Measurements from ENCODE around the gene EDN1. TPM values are rescaled to one million over a fixed set of nuclear protein-coding genes. Genes with fewer than 3 reads are reported as not detected.

The EDN1 gene
- total and polyA plus RNA-seq, 7 donors = 3.9 to 9.8 (median 6.4) TPM

- H3K36me3 ChIP-seq = no peaks in the 10 kb centered on the region
- no peak for DNase-seq
- peak overlapping the region in 1 of 4 donors; percentile 80 for H3K27ac ChIP-seq
- peak overlapping the region in 3 of 4 donors; percentile 49 to 53 (median 52) for H3K4me3 ChIP-seq
- H3K4me1 ChIP-seq = peaks cover 0 to 35% (median 12%) of the 10 kb centered on the region in 4 donors
- TF ChIP-seq POLR2A (IDR thresholded peaks at IDR 0.05) (no peak), EP300 (IDR thresholded peaks at IDR 0.05) (no peak), POLR2AphosphoS5 (IDR thresholded peaks at IDR 0.05) (no peak), CTCF (IDR thresholded peaks at IDR 0.05) (no peak)
- no peaks in the 10 kb centered on the region for H3K27me3 ChIP-seq
- H3K9me3 ChIP-seq = no peaks in the 10 kb centered on the region
- intact Hi-C loops (cut with DNase I) = loop anchor here (2.0 kb wide), 1 partner anchor 636 kb away; no protein-coding TSS in a partner anchor
- 7 to 38% methylated on average over 12 of the region's 12 CpGs for WGBS, 2 donors
Observed at GRCh38 chr6:12291071-12291838, 1.1 kb downstream of the EDN1 start.

GRCh38 chr6:12291839-12292604 is 1.9 kb downstream of the EDN1 start:
- Histone ChIP-seq H3K27ac (peak overlapping the region in 1 of 4 donors; percentile 80), H3K36me3 (no peaks in the 10 kb centered on the region), H3K4me1 (peaks cover 0 to 30% (median 12%) of the 10 kb centered on the region in 4 donors), H3K27me3 (no peaks in the 10 kb centered on the region), H3K4me3 (peak overlapping the region in 3 of 4 donors; percentile 49 to 53 (median 52)), H3K9me3 (no peaks in the 10 kb centered on the region)
- intact Hi-C loops (cut with DNase I) = loop anchor here (2.0 kb wide), 1 partner anchor 637 kb away; no protein-coding TSS in a partner anchor
- no peak for DNase-seq
- 11 to 43% methylated on average over 15 of the region's 15 CpGs for WGBS, 2 donors
- TF ChIP-seq POLR2A (IDR thresholded peaks at IDR 0.05) = no peak
- no peak for TF ChIP-seq POLR2AphosphoS5 (IDR thresholded peaks at IDR 0.05)
- no peak for TF ChIP-seq CTCF (IDR thresholded peaks at IDR 0.05)
- TF ChIP-seq EP300 (IDR thresholded peaks at IDR 0.05) = no peak

DNA sequence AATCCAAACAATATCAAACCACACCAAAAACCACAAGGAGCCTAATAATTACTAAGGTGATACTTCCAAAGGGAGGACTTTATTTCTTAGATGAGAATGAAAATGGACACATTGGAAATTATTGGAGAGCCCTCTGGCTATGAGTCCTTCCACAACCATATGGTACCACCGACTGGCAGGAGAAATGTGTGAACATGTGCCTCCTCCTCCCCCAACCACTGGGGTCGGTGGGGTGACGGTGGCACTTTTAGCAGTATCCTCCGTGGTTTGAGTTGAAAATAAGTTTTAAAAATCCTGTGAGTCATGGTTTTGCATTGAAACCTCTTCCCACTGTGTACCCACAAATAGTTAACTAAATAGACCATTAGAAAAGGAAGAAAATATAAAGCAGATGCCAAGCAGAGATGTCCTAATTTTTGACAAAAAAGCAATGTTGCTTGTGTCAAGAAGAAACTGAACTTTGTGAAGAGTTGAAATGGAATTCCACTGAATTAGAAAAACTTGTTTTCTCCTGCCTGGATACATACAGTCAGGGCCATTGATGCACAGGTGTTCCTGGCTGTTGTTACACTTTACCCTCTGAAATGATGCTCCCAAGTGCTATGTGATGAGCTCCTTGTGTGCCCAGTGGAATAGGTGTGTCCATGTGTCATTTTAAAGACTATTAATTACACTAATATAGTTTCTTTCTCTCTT is 3.2 kb downstream of the EDN1 start:
- intact Hi-C loops (cut with DNase I) = no loop called here
- WGBS, 2 donors = 46 to 73% methylated on average over 4 of the region's 4 CpGs
- Histone ChIP-seq H3K27ac (no peak overlapping the region), H3K4me1 (peaks cover 0 to 30% (median 12%) of the 10 kb centered on the region in 4 donors), H3K4me3 (peak overlapping the region in 2 of 4 donors; percentile 52 to 53), H3K36me3 (no peaks in the 10 kb centered on the region), H3K27me3 (no peaks in the 10 kb centered on the region), H3K9me3 (no peaks in the 10 kb centered on the region)
- no peak for DNase-seq
- no peak for TF ChIP-seq POLR2AphosphoS5 (IDR thresholded peaks at IDR 0.05)
- TF ChIP-seq CTCF (IDR thresholded peaks at IDR 0.05) = no peak
- TF ChIP-seq EP300 (IDR thresholded peaks at IDR 0.05) = no peak
- no peak for TF ChIP-seq POLR2A (IDR thresholded peaks at IDR 0.05)

GRCh38 chr6:12293931-12294807 is 4.0 kb downstream of the EDN1 start:
- H3K9me3 ChIP-seq = no peaks in the 10 kb centered on the region

More at GRCh38 chr6:12293931-12294807, 4.0 kb downstream of the EDN1 start:
- Histone ChIP-seq H3K27ac (no peak overlapping the region), H3K4me1 (peaks cover 0 to 30% (median 12%) of the 10 kb centered on the region in 4 donors), H3K4me3 (peak overlapping the region in 1 of 4 donors; percentile 53), H3K36me3 (no peaks in the 10 kb centered on the region), H3K27me3 (no peaks in the 10 kb centered on the region)
- no peak for DNase-seq
- no peak for TF ChIP-seq POLR2AphosphoS5 (IDR thresholded peaks at IDR 0.05)
- no peak for TF ChIP-seq CTCF (IDR thresholded peaks at IDR 0.05)
- TF ChIP-seq POLR2A (IDR thresholded peaks at IDR 0.05) = no peak
- no peak for TF ChIP-seq EP300 (IDR thresholded peaks at IDR 0.05)
- intact Hi-C loops (cut with DNase I) = no loop called here
- 65 to 81% methylated on average over 7 of the region's 7 CpGs for WGBS, 2 donors

Measured in sigmoid colon (tissue), 7 donors.